ENCODE data around the gene CDK11A. TPM values are rescaled to one million over a fixed set of nuclear protein-coding genes. Genes with fewer than 3 reads are reported as not detected.
"Not testable (repeated sequence)": the region's sequence is repeated elsewhere in the genome, so short reads cannot be mapped to it uniquely, and the experiment has no call there.

CDK11A gene
- total RNA-seq, 1 donor from 2014 or later: 70.4 TPM

- Mint-ChIP-seq H3K4me3 (no peak overlapping the region), H3K27ac (no peak overlapping the region), H3K36me3 (ENCODE audit: low read depth) (peaks cover 29% of the 10 kb centered on the region), H3K4me1 (peaks cover 8% of the 10 kb centered on the region), H3K9me3 (no peaks in the 10 kb centered on the region), H3K27me3 (peaks cover 3% of the 10 kb centered on the region)
- intact Hi-C loops (cut with micrococcal nuclease): no loop called here
- DNase-seq: peak; percentile 48
These were observed 3.0 kb downstream of the CDK11A start for GRCh38 chr1:1721201-1721600.

- H3K4me3 Mint-ChIP-seq; H3K27ac Mint-ChIP-seq; intact Hi-C loops (cut with micrococcal nuclease); H3K9me3 Mint-ChIP-seq; H3K27me3 Mint-ChIP-seq; H3K4me1 Mint-ChIP-seq: not testable (repeated sequence)
- H3K36me3 Mint-ChIP-seq (ENCODE audit: low read depth): peaks cover 28% of the 10 kb centered on the region
- peak; percentile 46 for DNase-seq
These were observed 8.9 kb downstream of the CDK11A start for GRCh38 chr1:1715109-1715883.

GRCh38 chr1:1707897-1708296, 16.3 kb downstream of the CDK11A start:
- H3K9me3 Mint-ChIP-seq; H3K4me3 Mint-ChIP-seq; H3K4me1 Mint-ChIP-seq; H3K27ac Mint-ChIP-seq; H3K36me3 Mint-ChIP-seq (ENCODE audit: low read depth); H3K27me3 Mint-ChIP-seq; intact Hi-C loops (cut with micrococcal nuclease): not testable (repeated sequence)
- peak; percentile 39 for DNase-seq

DNA sequence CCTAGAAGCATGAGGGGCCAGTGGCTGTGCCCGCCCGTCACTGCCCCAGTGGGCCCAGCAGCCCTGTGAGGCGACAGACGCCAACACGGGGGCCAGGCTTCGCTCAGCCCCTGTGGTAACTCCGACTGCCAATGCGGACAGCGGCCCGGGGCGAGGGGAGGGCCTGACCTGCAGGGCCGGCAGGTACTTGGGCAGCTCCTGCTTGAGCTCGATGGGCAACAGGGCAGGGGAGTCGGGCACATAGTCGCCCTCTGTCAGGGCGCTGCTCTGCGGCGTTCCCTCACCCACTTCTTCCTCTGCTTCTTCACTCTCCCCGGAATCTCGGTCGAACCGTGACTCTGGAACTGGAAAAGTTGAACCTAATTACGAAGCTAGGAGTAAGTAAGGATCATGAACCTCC, 16.9 kb downstream of the CDK11A start:
- H3K4me1 Mint-ChIP-seq; H3K27me3 Mint-ChIP-seq; H3K27ac Mint-ChIP-seq; H3K4me3 Mint-ChIP-seq; H3K9me3 Mint-ChIP-seq; intact Hi-C loops (cut with micrococcal nuclease); H3K36me3 Mint-ChIP-seq (ENCODE audit: low read depth): not testable (repeated sequence)
- DNase-seq: peak; percentile 25

DNA sequence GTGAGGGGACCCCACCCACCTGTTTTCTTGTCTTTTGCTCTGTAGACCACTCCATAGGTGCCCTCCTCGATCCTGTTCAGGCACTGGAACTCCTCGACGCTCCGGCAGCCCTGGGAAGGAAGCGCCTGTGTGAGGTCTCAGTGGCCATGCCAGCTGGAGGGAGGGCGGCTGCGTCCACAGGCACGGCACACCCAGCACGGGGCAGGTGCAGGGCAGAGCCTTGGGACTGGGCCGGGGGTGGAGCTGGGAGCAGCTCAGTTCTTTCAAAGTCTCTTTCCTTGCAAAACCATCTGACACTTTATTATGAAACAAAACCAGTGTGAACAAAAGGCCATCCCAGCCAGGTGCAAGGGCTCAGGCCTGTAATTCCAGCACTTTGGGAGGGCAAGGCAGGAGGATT, 18.5 kb downstream of the CDK11A start:
- intact Hi-C loops (cut with micrococcal nuclease); H3K27ac Mint-ChIP-seq; H3K4me1 Mint-ChIP-seq; H3K36me3 Mint-ChIP-seq (ENCODE audit: low read depth); H3K4me3 Mint-ChIP-seq; H3K9me3 Mint-ChIP-seq; DNase-seq; H3K27me3 Mint-ChIP-seq: not testable (repeated sequence)

DNA sequence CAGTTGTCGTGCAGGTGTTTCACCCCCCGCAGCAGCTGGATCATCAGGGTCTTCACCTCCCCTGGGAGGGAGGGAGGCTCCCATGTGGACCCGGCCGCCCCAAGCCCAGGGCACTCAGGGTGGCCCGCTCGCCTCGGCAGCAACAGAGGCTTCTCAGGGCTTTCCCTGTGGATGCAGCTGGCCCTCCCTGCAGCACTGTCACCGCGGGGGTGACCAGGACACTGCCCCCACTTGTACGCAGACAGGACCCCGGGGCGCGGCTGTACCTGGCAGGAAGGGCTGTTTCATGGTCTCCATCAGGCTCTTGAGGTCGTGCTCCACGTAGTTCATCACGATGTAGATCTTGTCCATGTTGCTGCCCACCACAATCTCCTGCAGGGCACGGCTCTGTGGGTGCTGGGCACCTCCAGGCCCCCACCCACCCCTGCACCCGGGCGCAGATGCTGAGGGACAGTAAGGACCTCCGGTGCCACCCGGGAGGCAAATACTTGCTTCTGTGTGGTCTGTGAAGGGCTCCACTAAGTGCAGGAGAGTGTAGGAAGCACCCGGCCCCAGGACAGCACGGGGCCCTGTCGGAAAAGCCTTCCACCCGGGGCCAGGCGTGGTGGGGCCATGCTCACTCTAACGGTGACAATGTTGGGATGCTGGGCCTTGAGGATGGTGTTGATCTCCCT, 19.7 kb downstream of the CDK11A start:
- H3K27ac Mint-ChIP-seq; H3K4me3 Mint-ChIP-seq; H3K4me1 Mint-ChIP-seq; H3K36me3 Mint-ChIP-seq (ENCODE audit: low read depth); H3K27me3 Mint-ChIP-seq; H3K9me3 Mint-ChIP-seq; intact Hi-C loops (cut with micrococcal nuclease): not testable (repeated sequence)
- peak; percentile 46 for DNase-seq

GRCh38 chr1:1703796-1704195, 20.4 kb downstream of the CDK11A start:
- intact Hi-C loops (cut with micrococcal nuclease): no loop called here
- H3K4me1 Mint-ChIP-seq: no peaks in the 10 kb centered on the region
- H3K27ac Mint-ChIP-seq: no peak overlapping the region
- no peak overlapping the region for H3K4me3 Mint-ChIP-seq
- peak; percentile 55 for DNase-seq
- H3K27me3 Mint-ChIP-seq: peaks cover 2% of the 10 kb centered on the region
- H3K9me3 Mint-ChIP-seq: no peaks in the 10 kb centered on the region
- peaks cover 4% of the 10 kb centered on the region for H3K36me3 Mint-ChIP-seq (ENCODE audit: low read depth)

DNA sequence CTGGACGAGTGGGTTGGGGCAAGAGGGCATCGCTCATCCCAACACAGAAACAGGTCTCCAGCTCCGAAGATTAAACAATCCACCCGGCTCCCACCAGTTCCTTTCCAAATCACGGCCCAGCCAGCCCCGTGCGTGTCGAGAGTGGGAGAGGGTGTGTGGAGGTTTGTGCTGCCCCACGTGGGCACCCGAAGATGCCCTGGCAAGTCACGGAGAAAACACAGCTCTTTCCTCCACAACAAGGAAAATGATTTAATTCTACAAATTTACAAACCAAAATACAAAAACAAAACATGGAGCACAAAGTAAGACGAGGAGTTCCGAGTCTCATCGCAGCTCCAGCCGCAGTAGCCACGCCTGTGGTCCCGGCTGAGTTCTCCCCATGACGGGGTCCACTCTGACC, 21.7 kb downstream of the CDK11A start:
- H3K4me3 Mint-ChIP-seq; intact Hi-C loops (cut with micrococcal nuclease): not testable (repeated sequence)
- peak; percentile 32 for DNase-seq

DNA sequence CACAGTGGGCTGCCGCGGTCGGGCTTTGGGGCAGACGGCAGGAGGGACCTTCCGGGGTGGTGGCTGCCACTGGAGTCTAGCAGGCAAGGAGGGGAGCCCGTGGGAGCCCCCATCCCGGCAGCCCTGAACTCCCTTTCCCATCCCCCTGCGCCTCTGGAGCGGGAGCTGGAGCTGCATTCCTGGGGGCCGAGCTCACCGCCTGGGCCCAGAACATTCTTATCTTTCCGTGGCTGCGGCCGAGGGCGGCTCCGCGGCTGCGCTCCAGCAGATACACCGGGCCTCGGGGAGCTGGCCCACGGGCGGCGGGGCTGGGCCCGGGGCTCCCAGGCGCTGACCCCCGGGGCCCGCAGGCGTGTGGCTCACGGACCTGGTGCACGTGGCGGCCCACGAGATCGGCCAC, 23.6 kb downstream of the CDK11A start:
- H3K27me3 Mint-ChIP-seq; intact Hi-C loops (cut with micrococcal nuclease); H3K4me3 Mint-ChIP-seq; DNase-seq; H3K9me3 Mint-ChIP-seq; H3K27ac Mint-ChIP-seq; H3K36me3 Mint-ChIP-seq (ENCODE audit: low read depth); H3K4me1 Mint-ChIP-seq: not testable (repeated sequence)

More for the DNA sequence above, 21.7 kb downstream of the CDK11A start:
- not testable (repeated sequence) for H3K27ac Mint-ChIP-seq; H3K4me1 Mint-ChIP-seq; H3K9me3 Mint-ChIP-seq; H3K27me3 Mint-ChIP-seq; H3K36me3 Mint-ChIP-seq (ENCODE audit: low read depth)

DNA sequence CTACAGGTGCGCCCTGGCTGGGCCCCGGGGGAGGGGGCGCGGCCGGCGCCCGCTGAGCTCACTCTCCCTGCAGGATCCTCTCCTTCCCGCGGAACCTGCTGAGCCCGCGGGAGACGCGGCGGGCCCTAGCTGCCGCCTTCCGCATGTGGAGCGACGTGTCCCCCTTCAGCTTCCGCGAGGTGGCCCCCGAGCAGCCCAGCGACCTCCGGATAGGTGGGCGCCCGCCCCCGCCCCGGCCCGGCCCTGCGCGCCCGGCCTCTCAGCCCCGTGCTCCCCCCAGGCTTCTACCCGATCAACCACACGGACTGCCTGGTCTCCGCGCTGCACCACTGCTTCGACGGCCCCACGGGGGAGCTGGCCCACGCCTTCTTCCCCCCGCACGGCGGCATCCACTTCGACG, 24.1 kb downstream of the CDK11A start:
- H3K4me1 Mint-ChIP-seq; H3K4me3 Mint-ChIP-seq; DNase-seq; H3K36me3 Mint-ChIP-seq (ENCODE audit: low read depth); H3K27me3 Mint-ChIP-seq; intact Hi-C loops (cut with micrococcal nuclease); H3K9me3 Mint-ChIP-seq; H3K27ac Mint-ChIP-seq: not testable (repeated sequence)

DNA sequence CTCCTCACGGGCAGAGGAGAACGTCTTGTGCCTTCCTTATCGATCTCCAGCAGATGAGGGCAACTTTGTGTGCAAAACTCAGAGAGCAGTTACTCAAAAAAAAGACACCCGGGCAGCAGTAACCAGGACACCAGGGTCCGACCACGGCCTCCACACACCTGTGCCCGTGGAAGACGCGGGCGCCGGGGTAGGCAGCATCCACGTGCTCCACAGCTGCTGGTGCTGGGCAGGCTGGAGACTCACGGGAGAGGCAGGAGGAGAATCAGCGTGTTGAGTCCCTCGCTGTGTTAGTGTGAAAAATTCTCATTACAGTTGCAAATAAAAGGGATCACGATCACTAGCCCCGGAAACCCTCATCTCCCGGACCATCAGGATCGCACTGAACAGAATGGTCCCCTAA, 25.1 kb downstream of the CDK11A start:
- H3K4me1 Mint-ChIP-seq; H3K4me3 Mint-ChIP-seq; H3K9me3 Mint-ChIP-seq; intact Hi-C loops (cut with micrococcal nuclease); H3K27me3 Mint-ChIP-seq; H3K27ac Mint-ChIP-seq; H3K36me3 Mint-ChIP-seq (ENCODE audit: low read depth): not testable (repeated sequence)
- peak; percentile 43 for DNase-seq

DNA sequence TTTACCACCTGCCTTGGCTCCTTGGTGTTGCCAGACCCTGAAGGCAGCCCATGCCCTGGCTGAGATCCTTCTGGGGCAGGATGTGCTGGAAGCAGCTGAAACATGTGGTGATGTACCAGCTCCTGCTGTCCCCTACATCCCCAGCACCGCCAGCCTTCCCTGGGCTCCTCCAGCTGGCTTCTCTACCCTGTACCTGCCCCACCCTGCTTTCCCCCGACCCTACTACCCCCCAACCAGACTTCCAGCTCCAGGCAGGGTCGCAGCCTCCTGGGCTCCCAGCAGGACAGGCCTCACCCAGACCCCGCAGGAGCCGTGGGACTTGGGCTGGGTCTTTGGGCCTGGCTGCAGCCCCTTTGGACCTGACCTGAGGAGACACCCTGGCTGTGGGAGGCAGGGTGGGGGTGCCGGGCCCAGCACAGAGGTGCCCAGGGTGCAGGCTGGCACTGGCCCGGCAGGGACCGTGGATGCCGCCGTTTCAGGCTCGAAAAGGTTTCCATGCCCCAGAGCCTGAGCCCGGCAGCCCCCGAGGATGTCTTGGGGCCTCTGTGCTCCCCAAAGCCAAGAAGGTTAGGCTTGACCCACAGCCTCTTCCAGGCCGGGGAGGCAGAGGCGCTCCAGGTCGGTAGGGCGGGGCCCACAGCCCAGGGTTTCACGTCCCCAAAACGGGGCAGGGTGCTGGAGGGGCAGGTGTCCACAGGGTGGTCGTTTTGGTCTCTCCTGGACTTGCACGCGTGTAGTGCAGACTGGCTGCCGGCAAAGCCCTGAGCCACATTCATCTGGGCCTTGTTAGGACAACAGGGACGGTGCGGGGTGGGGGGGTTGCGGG, 26.6 kb downstream of the CDK11A start:
- H3K36me3 Mint-ChIP-seq (ENCODE audit: low read depth); H3K4me3 Mint-ChIP-seq; H3K27me3 Mint-ChIP-seq: not testable (repeated sequence)

DNA sequence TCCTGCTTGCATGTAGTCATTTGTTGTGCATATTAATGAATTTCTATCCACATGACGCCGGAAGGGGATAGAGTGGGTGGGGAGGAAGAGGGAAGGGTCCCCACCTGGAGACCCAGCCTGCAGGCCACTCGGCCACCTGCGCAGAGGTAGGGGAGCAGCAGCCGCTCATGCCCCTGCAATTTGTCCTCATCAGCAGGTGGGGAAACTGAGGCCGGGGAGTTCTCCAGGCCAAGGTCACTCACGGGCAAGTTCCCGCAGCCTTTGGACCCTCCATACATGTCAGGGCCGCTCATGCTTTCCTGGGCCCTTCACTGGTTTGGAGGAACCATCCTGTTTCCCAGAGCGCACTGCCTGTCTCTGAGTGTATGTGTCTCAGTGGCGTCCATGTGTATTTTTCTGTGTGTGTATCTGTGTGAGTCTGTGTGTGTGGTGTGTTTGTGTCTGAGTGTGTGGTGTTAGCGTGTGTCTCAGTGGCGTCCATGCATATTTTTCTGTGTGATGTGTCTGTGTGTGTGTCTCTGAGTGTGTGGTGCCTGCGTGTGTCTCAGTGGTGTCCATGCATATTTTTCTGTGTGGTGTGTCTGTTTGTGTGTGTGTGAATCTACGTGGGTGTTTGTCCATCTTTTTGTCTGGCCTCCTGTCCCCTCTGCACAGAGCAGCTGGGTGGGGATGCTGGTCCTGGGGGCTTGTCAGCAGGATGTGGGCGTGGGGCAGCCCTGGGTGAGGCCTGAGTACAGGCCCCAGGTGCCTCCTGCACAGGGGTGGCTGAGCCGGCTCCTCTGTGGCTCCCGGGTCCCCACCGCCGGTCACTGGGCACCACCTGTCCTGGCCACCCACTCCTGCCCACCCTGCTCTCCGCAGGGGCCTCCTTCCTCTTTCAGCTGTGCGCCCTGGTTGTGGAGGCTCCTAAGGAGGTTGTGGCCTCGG, 27.5 kb downstream of the CDK11A start:
- peak; percentile 52 for DNase-seq
- H3K27ac Mint-ChIP-seq; H3K4me3 Mint-ChIP-seq; intact Hi-C loops (cut with micrococcal nuclease); H3K4me1 Mint-ChIP-seq; H3K27me3 Mint-ChIP-seq; H3K36me3 Mint-ChIP-seq (ENCODE audit: low read depth); H3K9me3 Mint-ChIP-seq: not testable (repeated sequence)

More for the DNA sequence above, 26.6 kb downstream of the CDK11A start:
- peak; percentile 49 for DNase-seq
- H3K4me1 Mint-ChIP-seq; intact Hi-C loops (cut with micrococcal nuclease); H3K27ac Mint-ChIP-seq; H3K9me3 Mint-ChIP-seq: not testable (repeated sequence)
